ENCODE results near the gene RTN4R.

Gene RTN4R

GRCh38 chr22:20201837-20202392, 66.2 kb downstream of the RTN4R start:
- DNase-seq (ENCODE audit: low read depth in 2 of 2): no peak

- DNase-seq (ENCODE audit: low read depth in 2 of 2): no peak
These were observed 68.2 kb downstream of the RTN4R start for GRCh38 chr22:20199906-20200305.

- no peak for DNase-seq (ENCODE audit: low read depth in 2 of 2)
These were observed 68.7 kb downstream of the RTN4R start for GRCh38 chr22:20199413-20199842.

GRCh38 chr22:20198557-20199319, 69.4 kb downstream of the RTN4R start:
- no peak for DNase-seq (ENCODE audit: low read depth in 2 of 2)

- no peak for DNase-seq (ENCODE audit: low read depth in 2 of 2)
These were observed 70.6 kb downstream of the RTN4R start for GRCh38 chr22:20197407-20198030.

GRCh38 chr22:20196094-20196842, 71.8 kb downstream of the RTN4R start:
- no peak for DNase-seq (ENCODE audit: low read depth in 2 of 2)

GRCh38 chr22:20194681-20195593, 73.2 kb downstream of the RTN4R start:
- DNase-seq (ENCODE audit: low read depth in 2 of 2): no peak

- no peak for DNase-seq (ENCODE audit: low read depth in 2 of 2)
These were observed 74.2 kb downstream of the RTN4R start for GRCh38 chr22:20193761-20194494.

- DNase-seq (ENCODE audit: low read depth in 2 of 2): no peak
These were observed 75.0 kb downstream of the RTN4R start for GRCh38 chr22:20192972-20193760.

- DNase-seq (ENCODE audit: low read depth in 2 of 2): no peak
These were observed 75.7 kb downstream of the RTN4R start for GRCh38 chr22:20192293-20192971.

- DNase-seq (ENCODE audit: low read depth in 2 of 2): no peak
These were observed 76.3 kb downstream of the RTN4R start for GRCh38 chr22:20191803-20192202.

Data from stimulated activated CD8-positive, alpha-beta memory T cell treated with anti-CD3 and anti-CD28 coated beads, Interleukin-7, amount 100 ng/mL, for 1 hour (primary cell).